Liver (tissue), 9 donors: Measurements from ENCODE around the gene C10orf105. TPM values are rescaled to one million over a fixed set of nuclear protein-coding genes. Genes with fewer than 3 reads are reported as not detected.

Experiments used
- DNase-seq: peaks from one replicate; pipeline ENCODE4 v3.0.0-alpha.2; 2017; ENCODE audit warnings: low spot score
- H3K27ac ChIP-seq, 2 donors: one replicate each; pipeline ENCODE4 v1.7.0; 2013; ENCODE audit warnings: inconsistent platforms in 2 of 2, low read length in 2 of 2, control low read depth in 1 of 2, low read depth in 1 of 2, mild to moderate bottlenecking in 1 of 2
- H3K27me3 ChIP-seq, 4 donors: one replicate each; pipeline versions ENCODE4 v1.6.1 to v1.7.0; 2013; ENCODE audit warnings: low read length in 3 of 4, inconsistent platforms in 1 of 4, mild to moderate bottlenecking in 1 of 4, moderate library complexity in 1 of 4; ENCODE audit not compliant: control insufficient read depth in 4 of 4, insufficient read depth in 4 of 4
- H3K36me3 ChIP-seq, 4 donors: one replicate each; pipeline versions ENCODE4 v1.6.1 to v1.7.0; 2013; ENCODE audit warnings: low read length in 3 of 4, mild to moderate bottlenecking in 3 of 4, low read depth in 1 of 4, moderate library complexity in 1 of 4; ENCODE audit not compliant: control insufficient read depth in 4 of 4, insufficient read depth in 3 of 4
- H3K4me1 ChIP-seq, 4 donors: one replicate each; pipeline versions ENCODE4 v1.6.1 to v1.7.0; 2013; ENCODE audit warnings: low read length in 3 of 4, mild to moderate bottlenecking in 3 of 4, moderate library complexity in 1 of 4; ENCODE audit not compliant: control insufficient read depth in 4 of 4, insufficient read depth in 4 of 4
- H3K4me3 ChIP-seq, 3 donors: one replicate each; pipeline versions ENCODE4 v1.6.1 to v1.7.0; 2013; ENCODE audit warnings: low read length in 3 of 3, control low read depth in 1 of 3, low read depth in 1 of 3, mild to moderate bottlenecking in 1 of 3
- H3K9ac ChIP-seq, 2 donors: one replicate each; pipeline ENCODE4 v1.7.0; 2013; ENCODE audit warnings: low read length in 2 of 2, mild to moderate bottlenecking in 2 of 2, moderate library complexity in 2 of 2, control low read depth in 1 of 2, low read depth in 1 of 2
- H3K9me3 ChIP-seq, 4 donors: one replicate each; pipeline versions ENCODE4 v1.6.1 to v1.7.0; 2013; ENCODE audit warnings: low read length in 3 of 4; ENCODE audit not compliant: control insufficient read depth in 4 of 4
- EGR1 ChIP-seq, 2 donors: IDR thresholded peaks; 2 replicates each; pipeline ENCODE4 v1.6.1; 2016 to 2018; ENCODE audit warnings: antibody characterized with exemption in 2 of 2, low read depth in 2 of 2
- FOXA1 ChIP-seq: IDR thresholded peaks from 2 replicates; pipeline ENCODE4 v1.6.1; 2016; ENCODE audit warnings: antibody characterized with exemption
- FOXA2 ChIP-seq: IDR thresholded peaks from 2 replicates; pipeline ENCODE4 v1.6.1; 2016; ENCODE audit warnings: antibody characterized with exemption
- GABPA ChIP-seq, 2 donors: IDR thresholded peaks in 1 of 2; conservative IDR thresholded peaks in 1 of 2; 2 replicates each; pipeline ENCODE4 v1.6.1; 2016; ENCODE audit warnings: antibody characterized with exemption in 2 of 2, mild to moderate bottlenecking in 1 of 2, moderate library complexity in 1 of 2
- HNF4A ChIP-seq, 2 donors: conservative IDR thresholded peaks; 2 replicates each; pipeline ENCODE4 v1.6.1; 2016; ENCODE audit warnings: antibody characterized with exemption in 2 of 2, mild to moderate bottlenecking in 2 of 2
- HNF4G ChIP-seq: IDR thresholded peaks from 2 replicates; pipeline ENCODE4 v1.6.1; 2016; ENCODE audit warnings: antibody characterized with exemption
- JUND ChIP-seq, 2 donors: IDR thresholded peaks; 2 replicates each; pipeline ENCODE4 v1.6.1; 2016; ENCODE audit warnings: antibody characterized with exemption in 2 of 2
- RAD21 ChIP-seq, 2 donors: IDR thresholded peaks; 2 replicates each; pipeline ENCODE4 v1.6.1; 2016; ENCODE audit warnings: antibody characterized with exemption in 2 of 2, mild to moderate bottlenecking in 2 of 2
- RXRA ChIP-seq, 2 donors: IDR thresholded peaks; 2 replicates each; pipeline ENCODE4 v1.6.1; 2017 to 2018; ENCODE audit warnings: antibody characterized with exemption in 2 of 2, mild to moderate bottlenecking in 1 of 2
- SP1 ChIP-seq: IDR thresholded peaks from 2 replicates; pipeline ENCODE4 v1.6.1; 2018; ENCODE audit warnings: antibody characterized with exemption, mild to moderate bottlenecking
- TAF1 ChIP-seq: conservative IDR thresholded peaks from 2 replicates; pipeline ENCODE4 v1.6.1; 2016; ENCODE audit warnings: antibody characterized with exemption, mild to moderate bottlenecking
- YY1 ChIP-seq: IDR thresholded peaks from 2 replicates; pipeline ENCODE4 v1.6.1; 2016; ENCODE audit warnings: antibody characterized with exemption, mild to moderate bottlenecking
- WGBS: extraction: QIAGEN DNeasy Blood & Tissue Kit; methylation state at CpG from one replicate; pipeline ENCODE4 v1.1.7; 2013; 5-methylcytosine and 5-hydroxymethylcytosine counted together
- polyA plus RNA-seq, 2 donors: library from polyadenylated mRNA; stranded (reverse) in 1 of 2; unstranded in 1 of 2; fragments of 200-250 nt in 1 of 2; fragments of >200 nt in 1 of 2; fragmentation: Nextera tagmentation in 1 of 2; extraction: Ambion mirVana in 1 of 2; gene quantifications; one replicate each; pipeline versions ENCODE4 v1.2.1 to v1.2.3, GENCODE V29; 2013 to 2015
- total RNA-seq, 2 donors: library from RNA; depleted of rRNA; stranded (reverse); fragments of >200 nt; gene quantifications; one replicate each; pipeline ENCODE4 v1.2.3, GENCODE V29; 2014
- TF ChIP-seq, protein P1 (sequence below): fragments of 150-350 bp; IDR thresholded peaks from 2 replicates; pipeline ENCODE4 v1.5.1; 2017; ENCODE audit warnings: improper control_type of control experiment, low read depth, low read length; ENCODE audit not compliant: missing input control
- TF ChIP-seq, protein P2 (sequence below): IDR thresholded peaks from 2 replicates; pipeline ENCODE4 v1.6.1; 2016; ENCODE audit warnings: antibody characterized with exemption
- TF ChIP-seq, protein P3 (sequence below): IDR thresholded peaks from 2 replicates; pipeline ENCODE4 v1.6.1; 2016; ENCODE audit warnings: antibody characterized with exemption
- TF ChIP-seq, protein P4 (sequence below): IDR thresholded peaks from 2 replicates; pipeline ENCODE4 v1.6.1; 2016; ENCODE audit warnings: antibody characterized with exemption, mild to moderate bottlenecking
- TF ChIP-seq, protein P5 (sequence below): IDR thresholded peaks from 2 replicates; pipeline ENCODE4 v1.6.1; 2016; ENCODE audit warnings: antibody characterized with exemption
- donor health status: healthy.
- donor health status: healthy.
- donor health status: healthy.
- donor health status: healthy.
- donor health status: healthy.

C10orf105 gene
- total and polyA plus RNA-seq, 4 donors, result under 0.01 to 0.07 TPM; not detected in 2

DNA sequence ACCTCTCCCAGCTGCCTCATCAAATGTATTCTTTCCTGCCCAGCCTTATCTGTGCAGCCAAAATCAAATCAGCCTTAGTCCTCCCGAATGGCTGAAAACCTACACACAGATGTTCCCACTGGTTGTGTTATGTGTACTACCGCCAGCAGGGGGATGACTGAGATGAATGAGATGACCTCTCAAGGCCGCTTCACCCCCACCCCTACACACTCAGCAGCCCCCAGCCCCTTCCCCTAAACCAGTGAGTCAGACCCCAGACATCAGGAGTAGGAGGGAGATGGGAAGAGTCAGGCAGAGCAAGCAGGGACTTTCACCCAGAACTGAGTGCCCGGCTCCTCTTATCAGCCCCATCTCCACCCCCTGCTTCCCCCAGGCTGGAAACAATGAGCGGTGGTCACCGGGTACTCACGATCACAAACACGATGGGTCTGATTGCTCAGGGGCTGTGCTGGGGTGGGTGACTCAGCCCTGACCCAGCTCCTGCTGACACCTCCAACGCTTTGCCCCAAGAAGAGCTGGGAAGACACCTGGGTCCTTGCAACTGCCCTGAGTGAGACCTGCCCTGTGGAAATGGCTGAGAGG, 6.5 kb upstream of the C10orf105 start:
- H3K27me3 ChIP-seq, result no peaks in the 10 kb centered on the region
- WGBS, result 78% methylated on average over 9 of the region's 9 CpGs
- H3K9ac ChIP-seq, result no peak overlapping the region
- TF ChIP-seq RAD21 (IDR thresholded peaks at IDR 0.05), result peak in 1 of 2 donors; percentile 14
- TF ChIP-seq, protein P1, sequence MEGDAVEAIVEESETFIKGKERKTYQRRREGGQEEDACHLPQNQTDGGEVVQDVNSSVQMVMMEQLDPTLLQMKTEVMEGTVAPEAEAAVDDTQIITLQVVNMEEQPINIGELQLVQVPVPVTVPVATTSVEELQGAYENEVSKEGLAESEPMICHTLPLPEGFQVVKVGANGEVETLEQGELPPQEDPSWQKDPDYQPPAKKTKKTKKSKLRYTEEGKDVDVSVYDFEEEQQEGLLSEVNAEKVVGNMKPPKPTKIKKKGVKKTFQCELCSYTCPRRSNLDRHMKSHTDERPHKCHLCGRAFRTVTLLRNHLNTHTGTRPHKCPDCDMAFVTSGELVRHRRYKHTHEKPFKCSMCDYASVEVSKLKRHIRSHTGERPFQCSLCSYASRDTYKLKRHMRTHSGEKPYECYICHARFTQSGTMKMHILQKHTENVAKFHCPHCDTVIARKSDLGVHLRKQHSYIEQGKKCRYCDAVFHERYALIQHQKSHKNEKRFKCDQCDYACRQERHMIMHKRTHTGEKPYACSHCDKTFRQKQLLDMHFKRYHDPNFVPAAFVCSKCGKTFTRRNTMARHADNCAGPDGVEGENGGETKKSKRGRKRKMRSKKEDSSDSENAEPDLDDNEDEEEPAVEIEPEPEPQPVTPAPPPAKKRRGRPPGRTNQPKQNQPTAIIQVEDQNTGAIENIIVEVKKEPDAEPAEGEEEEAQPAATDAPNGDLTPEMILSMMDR, result peak; percentile 21
- no peak for TF ChIP-seq RXRA (IDR thresholded peaks at IDR 0.05)
- H3K4me3 ChIP-seq, result no peak overlapping the region
- H3K4me1 ChIP-seq, result peaks cover 0 to 8% (median 4%) of the 10 kb centered on the region in 4 donors
- no peaks in the 10 kb centered on the region for H3K36me3 ChIP-seq
- no peaks in the 10 kb centered on the region for H3K9me3 ChIP-seq
- DNase-seq, result no peak
- peak overlapping the region in 1 of 2 donors; percentile 67 for H3K27ac ChIP-seq

DNA sequence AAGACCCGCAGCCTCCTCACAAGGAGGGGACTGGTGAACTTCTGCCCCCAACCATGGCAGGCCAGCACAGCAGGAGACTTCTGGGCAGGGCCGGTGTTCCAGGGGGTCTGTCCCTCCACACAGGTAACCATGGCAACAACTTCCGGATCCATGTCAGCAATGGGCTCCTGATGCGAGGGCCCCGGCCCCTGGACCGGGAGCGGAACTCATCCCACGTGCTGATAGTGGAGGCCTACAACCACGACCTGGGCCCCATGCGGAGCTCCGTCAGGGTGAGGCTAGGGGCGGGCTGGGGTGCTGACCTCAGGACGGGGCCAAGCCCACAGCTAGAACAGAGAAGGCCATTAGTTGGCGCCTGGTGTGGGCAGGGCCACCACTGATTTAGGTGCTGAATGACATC, 5.7 kb upstream of the C10orf105 start:
- DNase-seq, result no peak
- peaks cover 0 to 8% (median 4%) of the 10 kb centered on the region in 4 donors for H3K4me1 ChIP-seq

DNA sequence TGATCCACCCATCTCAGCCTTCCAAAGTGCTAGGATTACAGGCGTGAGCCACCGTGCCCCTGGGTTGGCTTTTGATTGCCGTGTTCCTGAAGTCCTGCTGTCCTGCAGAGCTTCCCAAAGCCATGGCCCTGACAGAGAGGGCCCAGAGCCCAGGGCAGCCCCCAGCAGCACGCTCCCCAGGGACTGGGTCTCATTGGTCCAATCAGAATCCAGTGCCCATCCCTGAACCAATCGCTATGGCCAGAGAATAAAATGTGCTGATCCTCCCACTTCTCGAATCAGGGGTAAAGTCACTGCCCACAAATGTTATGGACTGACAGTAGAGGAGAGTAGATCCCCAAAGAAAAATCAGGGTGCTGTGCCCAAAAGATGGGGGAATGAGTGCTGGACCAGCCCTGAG, 5.0 kb upstream of the C10orf105 start:
- H3K4me1 ChIP-seq, result peaks cover 0 to 8% (median 4%) of the 10 kb centered on the region in 4 donors
- no peaks in the 10 kb centered on the region for H3K36me3 ChIP-seq
- H3K9me3 ChIP-seq, result no peaks in the 10 kb centered on the region
- DNase-seq, result no peak
- 97% methylated on average over 6 of the region's 6 CpGs for WGBS
- no peak overlapping the region for H3K4me3 ChIP-seq
- H3K9ac ChIP-seq, result no peak overlapping the region
- no peak overlapping the region for H3K27ac ChIP-seq
- no peaks in the 10 kb centered on the region for H3K27me3 ChIP-seq
- TF ChIP-seq RAD21 (IDR thresholded peaks at IDR 0.05), result no peak
- no peak for TF ChIP-seq RXRA (IDR thresholded peaks at IDR 0.05)
- no peak for TF ChIP-seq FOXA2
- no peak for TF ChIP-seq TAF1
- TF ChIP-seq HNF4G, result no peak
- TF ChIP-seq, protein P2, sequence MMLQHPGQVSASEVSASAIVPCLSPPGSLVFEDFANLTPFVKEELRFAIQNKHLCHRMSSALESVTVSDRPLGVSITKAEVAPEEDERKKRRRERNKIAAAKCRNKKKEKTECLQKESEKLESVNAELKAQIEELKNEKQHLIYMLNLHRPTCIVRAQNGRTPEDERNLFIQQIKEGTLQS, result no peak
- TF ChIP-seq YY1, result no peak
- TF ChIP-seq, protein P3, sequence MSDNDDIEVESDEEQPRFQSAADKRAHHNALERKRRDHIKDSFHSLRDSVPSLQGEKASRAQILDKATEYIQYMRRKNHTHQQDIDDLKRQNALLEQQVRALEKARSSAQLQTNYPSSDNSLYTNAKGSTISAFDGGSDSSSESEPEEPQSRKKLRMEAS, result no peak
- no peak for TF ChIP-seq HNF4A (conservative IDR thresholded peaks at IDR 0.05)
- TF ChIP-seq, protein P1, result no peak
- no peak for TF ChIP-seq JUND (IDR thresholded peaks at IDR 0.05)
- TF ChIP-seq, protein P4, sequence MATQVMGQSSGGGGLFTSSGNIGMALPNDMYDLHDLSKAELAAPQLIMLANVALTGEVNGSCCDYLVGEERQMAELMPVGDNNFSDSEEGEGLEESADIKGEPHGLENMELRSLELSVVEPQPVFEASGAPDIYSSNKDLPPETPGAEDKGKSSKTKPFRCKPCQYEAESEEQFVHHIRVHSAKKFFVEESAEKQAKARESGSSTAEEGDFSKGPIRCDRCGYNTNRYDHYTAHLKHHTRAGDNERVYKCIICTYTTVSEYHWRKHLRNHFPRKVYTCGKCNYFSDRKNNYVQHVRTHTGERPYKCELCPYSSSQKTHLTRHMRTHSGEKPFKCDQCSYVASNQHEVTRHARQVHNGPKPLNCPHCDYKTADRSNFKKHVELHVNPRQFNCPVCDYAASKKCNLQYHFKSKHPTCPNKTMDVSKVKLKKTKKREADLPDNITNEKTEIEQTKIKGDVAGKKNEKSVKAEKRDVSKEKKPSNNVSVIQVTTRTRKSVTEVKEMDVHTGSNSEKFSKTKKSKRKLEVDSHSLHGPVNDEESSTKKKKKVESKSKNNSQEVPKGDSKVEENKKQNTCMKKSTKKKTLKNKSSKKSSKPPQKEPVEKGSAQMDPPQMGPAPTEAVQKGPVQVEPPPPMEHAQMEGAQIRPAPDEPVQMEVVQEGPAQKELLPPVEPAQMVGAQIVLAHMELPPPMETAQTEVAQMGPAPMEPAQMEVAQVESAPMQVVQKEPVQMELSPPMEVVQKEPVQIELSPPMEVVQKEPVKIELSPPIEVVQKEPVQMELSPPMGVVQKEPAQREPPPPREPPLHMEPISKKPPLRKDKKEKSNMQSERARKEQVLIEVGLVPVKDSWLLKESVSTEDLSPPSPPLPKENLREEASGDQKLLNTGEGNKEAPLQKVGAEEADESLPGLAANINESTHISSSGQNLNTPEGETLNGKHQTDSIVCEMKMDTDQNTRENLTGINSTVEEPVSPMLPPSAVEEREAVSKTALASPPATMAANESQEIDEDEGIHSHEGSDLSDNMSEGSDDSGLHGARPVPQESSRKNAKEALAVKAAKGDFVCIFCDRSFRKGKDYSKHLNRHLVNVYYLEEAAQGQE, result no peak
- no peak for TF ChIP-seq GABPA (IDR thresholded peaks at IDR 0.05 in 1 of 2, conservative IDR thresholded peaks at IDR 0.05 in 1 of 2)
- TF ChIP-seq EGR1 (IDR thresholded peaks at IDR 0.05; ENCODE audit: low read depth in 2 of 2), result no peak

More for the DNA sequence above, 5.7 kb upstream of the C10orf105 start:
- WGBS, result 95% methylated on average over 14 of the region's 14 CpGs
- H3K27me3 ChIP-seq, result no peaks in the 10 kb centered on the region
- no peak overlapping the region for H3K4me3 ChIP-seq
- H3K9me3 ChIP-seq, result no peaks in the 10 kb centered on the region
- TF ChIP-seq YY1 (no peak), HNF4A (conservative IDR thresholded peaks at IDR 0.05) (no peak), FOXA1 (no peak), RXRA (IDR thresholded peaks at IDR 0.05) (no peak), SP1 (no peak)
- TF ChIP-seq, protein P5, sequence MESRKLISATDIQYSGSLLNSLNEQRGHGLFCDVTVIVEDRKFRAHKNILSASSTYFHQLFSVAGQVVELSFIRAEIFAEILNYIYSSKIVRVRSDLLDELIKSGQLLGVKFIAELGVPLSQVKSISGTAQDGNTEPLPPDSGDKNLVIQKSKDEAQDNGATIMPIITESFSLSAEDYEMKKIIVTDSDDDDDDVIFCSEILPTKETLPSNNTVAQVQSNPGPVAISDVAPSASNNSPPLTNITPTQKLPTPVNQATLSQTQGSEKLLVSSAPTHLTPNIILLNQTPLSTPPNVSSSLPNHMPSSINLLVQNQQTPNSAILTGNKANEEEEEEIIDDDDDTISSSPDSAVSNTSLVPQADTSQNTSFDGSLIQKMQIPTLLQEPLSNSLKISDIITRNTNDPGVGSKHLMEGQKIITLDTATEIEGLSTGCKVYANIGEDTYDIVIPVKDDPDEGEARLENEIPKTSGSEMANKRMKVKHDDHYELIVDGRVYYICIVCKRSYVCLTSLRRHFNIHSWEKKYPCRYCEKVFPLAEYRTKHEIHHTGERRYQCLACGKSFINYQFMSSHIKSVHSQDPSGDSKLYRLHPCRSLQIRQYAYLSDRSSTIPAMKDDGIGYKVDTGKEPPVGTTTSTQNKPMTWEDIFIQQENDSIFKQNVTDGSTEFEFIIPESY, result no peak
- H3K27ac ChIP-seq, result no peak overlapping the region
- H3K9ac ChIP-seq, result no peak overlapping the region
- no peaks in the 10 kb centered on the region for H3K36me3 ChIP-seq
